Measurements from ENCODE around the gene TNRC6C. TPM values are rescaled to one million over a fixed set of nuclear protein-coding genes. Genes with fewer than 3 reads are reported as not detected.

Gene TNRC6C
- total RNA-seq, 3 donors from 2014 or later: 19.6 to 25.0 (median 20.4) TPM

DNA sequence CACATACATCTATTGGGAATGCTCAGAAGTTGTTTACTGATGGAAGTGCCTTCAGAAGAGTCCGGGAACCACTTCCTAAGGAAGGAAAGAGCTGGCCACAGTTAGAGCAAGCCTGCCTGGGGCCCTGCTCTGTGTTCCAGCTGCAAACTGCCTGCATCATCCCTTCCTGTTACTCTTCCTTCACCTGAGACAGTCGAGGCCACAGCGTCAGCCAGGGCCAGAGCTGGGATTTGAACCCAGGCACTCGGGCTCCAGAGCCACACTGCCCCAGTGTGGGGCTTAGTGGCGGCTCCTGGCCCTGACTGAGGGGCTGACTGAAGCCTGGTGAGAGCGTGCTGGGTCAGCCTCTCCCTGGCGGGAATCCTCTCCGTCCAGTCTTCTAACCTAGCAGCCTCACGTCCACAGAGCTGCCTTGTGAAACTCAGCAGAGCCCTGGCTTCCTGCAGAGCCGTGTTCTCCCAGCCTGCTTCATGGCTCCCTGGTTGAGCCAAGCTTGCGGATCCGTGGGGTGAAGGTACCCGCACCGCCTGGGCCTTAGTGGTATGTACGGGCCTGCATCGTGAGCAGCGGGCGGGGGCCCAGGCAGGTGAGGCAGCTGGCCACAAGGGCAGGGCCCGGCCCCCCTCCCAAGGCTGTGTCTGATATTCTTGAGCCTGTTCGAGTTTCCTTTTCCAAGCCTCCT, 183.1 kb downstream of the TNRC6C start:
- Mint-ChIP-seq H3K4me1 (ENCODE audit: low read depth) (peaks cover 56% of the 10 kb centered on the region), H3K36me3 (ENCODE audit: insufficient read depth) (peaks cover 5% of the 10 kb centered on the region), H3K4me3 (no peak overlapping the region), H3K27me3 (ENCODE audit: low read depth) (no peaks in the 10 kb centered on the region), H3K9me3 (no peaks in the 10 kb centered on the region)
- no peak for DNase-seq
- no peak for ATAC-seq

- no peak overlapping the region for H3K4me3 Mint-ChIP-seq
- ATAC-seq (no peak), DNase-seq (no peak)
- H3K4me1 Mint-ChIP-seq (ENCODE audit: low read depth): peaks cover 55% of the 10 kb centered on the region
- H3K36me3 Mint-ChIP-seq (ENCODE audit: insufficient read depth): peaks cover 3% of the 10 kb centered on the region
- no peaks in the 10 kb centered on the region for H3K27me3 Mint-ChIP-seq (ENCODE audit: low read depth)
- H3K9me3 Mint-ChIP-seq: no peaks in the 10 kb centered on the region
Observed at GRCh38 chr17:78142119-78142861, 183.8 kb downstream of the TNRC6C start.

- DNase-seq (no peak), ATAC-seq (no peak)
- Mint-ChIP-seq H3K27me3 (ENCODE audit: low read depth) (no peaks in the 10 kb centered on the region), H3K9me3 (no peaks in the 10 kb centered on the region), H3K36me3 (ENCODE audit: insufficient read depth) (no peaks in the 10 kb centered on the region), H3K4me3 (no peak overlapping the region), H3K4me1 (ENCODE audit: low read depth) (peaks cover 52% of the 10 kb centered on the region)
Observed at GRCh38 chr17:78143214-78144146, 185.0 kb downstream of the TNRC6C start.

DNA sequence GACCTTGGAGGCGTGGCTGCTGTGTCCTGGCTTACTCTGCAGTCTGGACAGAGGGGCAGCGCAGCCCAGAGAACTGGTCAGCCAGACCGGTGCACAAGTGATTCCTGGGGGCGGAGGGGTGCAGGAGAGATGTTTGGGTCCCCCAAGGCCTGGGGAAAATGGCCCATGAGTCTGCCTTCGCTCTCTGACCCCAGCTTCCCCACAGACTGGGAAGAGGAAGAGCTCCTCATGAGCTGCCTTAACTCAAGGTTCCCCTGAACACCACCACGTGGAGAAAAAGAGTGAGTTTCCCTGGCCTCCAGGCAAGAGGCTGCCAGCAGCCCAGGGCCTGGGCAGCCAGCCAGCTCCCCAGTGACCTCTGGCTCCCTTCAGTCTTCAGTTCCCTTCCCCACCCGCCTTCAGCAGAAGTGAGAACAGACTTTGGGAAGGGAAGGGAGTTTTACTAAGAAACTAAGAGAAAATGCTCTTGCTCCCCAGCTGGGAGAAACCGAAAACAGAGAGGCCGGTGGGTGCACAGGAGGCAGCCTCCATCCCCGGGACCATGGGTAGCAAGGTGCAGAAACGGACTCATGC, 185.7 kb downstream of the TNRC6C start:
- Mint-ChIP-seq H3K36me3 (ENCODE audit: insufficient read depth) (no peaks in the 10 kb centered on the region), H3K4me3 (no peak overlapping the region), H3K4me1 (ENCODE audit: low read depth) (peaks cover 48% of the 10 kb centered on the region), H3K27me3 (ENCODE audit: low read depth) (no peaks in the 10 kb centered on the region), H3K9me3 (no peaks in the 10 kb centered on the region)
- DNase-seq: no peak
- ATAC-seq: no peak

DNA sequence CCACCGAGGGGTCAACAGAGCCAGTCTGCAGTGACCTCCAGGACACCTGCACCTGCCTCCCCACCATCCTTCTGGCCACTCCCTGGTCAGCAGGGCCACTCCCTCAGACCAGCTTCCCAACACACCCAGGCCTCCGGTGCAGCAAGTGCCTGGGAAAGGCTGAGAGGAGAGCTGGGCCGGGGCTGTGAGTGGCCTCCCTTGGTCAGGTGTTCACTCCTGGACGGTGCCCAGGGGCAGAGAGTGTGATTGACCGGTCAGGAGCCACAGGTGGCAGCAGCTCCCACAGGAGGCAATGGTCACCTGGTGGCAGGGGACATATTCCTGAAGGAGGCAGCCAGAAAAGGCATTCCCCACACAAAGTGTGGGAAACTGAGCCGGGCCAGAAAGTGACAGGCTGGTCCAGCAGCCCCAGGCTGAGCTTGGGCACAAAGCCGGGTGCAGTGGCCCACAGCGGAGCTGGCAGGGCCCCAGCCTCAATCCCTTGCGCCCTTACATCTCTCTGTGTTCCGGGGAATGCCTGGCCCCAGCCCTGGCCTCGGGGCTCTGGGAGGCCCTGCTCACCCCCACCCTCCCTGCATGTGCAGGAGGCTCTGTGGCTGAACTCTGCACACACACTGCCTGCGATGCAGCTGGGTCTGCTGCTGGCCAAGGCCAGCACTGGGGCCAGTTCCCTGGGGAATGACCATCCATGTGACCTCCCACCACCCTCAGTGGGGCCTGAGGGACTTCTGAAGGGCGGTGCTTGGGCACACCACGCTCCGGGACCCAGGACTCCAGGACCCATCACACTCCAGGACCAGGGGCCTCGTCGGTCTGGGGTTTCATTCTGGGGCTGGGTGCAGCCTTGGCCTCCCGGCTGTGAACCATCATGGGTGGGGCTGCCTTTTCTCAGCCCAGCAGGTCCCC, 186.5 kb downstream of the TNRC6C start:
- Mint-ChIP-seq H3K27me3 (ENCODE audit: low read depth) (no peaks in the 10 kb centered on the region), H3K36me3 (ENCODE audit: insufficient read depth) (no peaks in the 10 kb centered on the region), H3K4me3 (no peak overlapping the region), H3K4me1 (ENCODE audit: low read depth) (peaks cover 43% of the 10 kb centered on the region), H3K9me3 (no peaks in the 10 kb centered on the region)
- no peak for DNase-seq
- ATAC-seq: no peak

GRCh38 chr17:78146471-78146869, 188.0 kb downstream of the TNRC6C start:
- ATAC-seq (no peak), DNase-seq (no peak)
- no peaks in the 10 kb centered on the region for H3K36me3 Mint-ChIP-seq (ENCODE audit: insufficient read depth)
- H3K4me1 Mint-ChIP-seq (ENCODE audit: low read depth): peaks cover 37% of the 10 kb centered on the region
- no peaks in the 10 kb centered on the region for H3K9me3 Mint-ChIP-seq
- no peak overlapping the region for H3K4me3 Mint-ChIP-seq
- no peaks in the 10 kb centered on the region for H3K27me3 Mint-ChIP-seq (ENCODE audit: low read depth)

DNA sequence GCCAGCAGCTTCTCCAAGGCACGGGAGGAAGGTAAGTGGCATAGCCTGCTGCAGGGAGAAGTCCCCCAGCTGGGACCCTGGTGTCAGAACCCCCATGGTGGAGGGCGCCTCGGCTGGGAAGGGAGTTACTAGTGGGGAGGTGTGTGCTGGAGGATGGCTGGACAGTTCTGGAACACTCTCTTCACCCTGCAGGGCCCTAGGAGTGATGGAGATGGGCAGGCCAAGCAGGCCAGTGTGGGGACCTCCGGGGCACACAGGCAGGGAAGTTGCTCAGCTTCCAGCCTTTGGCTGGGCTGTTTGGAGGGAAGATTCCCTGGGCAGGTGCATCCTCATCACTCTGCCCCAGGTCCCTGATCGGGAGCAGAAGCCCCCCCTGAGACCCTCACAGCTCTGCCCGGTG, 188.4 kb downstream of the TNRC6C start:
- H3K27me3 Mint-ChIP-seq (ENCODE audit: low read depth): no peaks in the 10 kb centered on the region

GRCh38 chr17:78147315-78147998, 189.0 kb downstream of the TNRC6C start:
- no peaks in the 10 kb centered on the region for H3K36me3 Mint-ChIP-seq (ENCODE audit: insufficient read depth)
- no peak overlapping the region for H3K4me3 Mint-ChIP-seq
- H3K4me1 Mint-ChIP-seq (ENCODE audit: low read depth): peaks cover 35% of the 10 kb centered on the region
- ATAC-seq (peak; percentile 30 to 31), DNase-seq (no peak)
- no peaks in the 10 kb centered on the region for H3K27me3 Mint-ChIP-seq (ENCODE audit: low read depth)
- H3K9me3 Mint-ChIP-seq: no peaks in the 10 kb centered on the region

More for the DNA sequence above, 188.4 kb downstream of the TNRC6C start:
- Mint-ChIP-seq H3K4me3 (no peak overlapping the region), H3K36me3 (ENCODE audit: insufficient read depth) (no peaks in the 10 kb centered on the region), H3K4me1 (ENCODE audit: low read depth) (peaks cover 37% of the 10 kb centered on the region), H3K9me3 (no peaks in the 10 kb centered on the region)
- ATAC-seq (no peak), DNase-seq (no peak)

- H3K36me3 Mint-ChIP-seq (ENCODE audit: insufficient read depth): no peaks in the 10 kb centered on the region
- no peak for DNase-seq
- H3K27me3 Mint-ChIP-seq (ENCODE audit: low read depth): no peaks in the 10 kb centered on the region
- no peaks in the 10 kb centered on the region for H3K9me3 Mint-ChIP-seq
- no peak for ATAC-seq
- H3K4me3 Mint-ChIP-seq: no peak overlapping the region
- H3K4me1 Mint-ChIP-seq (ENCODE audit: low read depth): peaks cover 29% of the 10 kb centered on the region
Observed at GRCh38 chr17:78148286-78149016, 189.9 kb downstream of the TNRC6C start.

DNA sequence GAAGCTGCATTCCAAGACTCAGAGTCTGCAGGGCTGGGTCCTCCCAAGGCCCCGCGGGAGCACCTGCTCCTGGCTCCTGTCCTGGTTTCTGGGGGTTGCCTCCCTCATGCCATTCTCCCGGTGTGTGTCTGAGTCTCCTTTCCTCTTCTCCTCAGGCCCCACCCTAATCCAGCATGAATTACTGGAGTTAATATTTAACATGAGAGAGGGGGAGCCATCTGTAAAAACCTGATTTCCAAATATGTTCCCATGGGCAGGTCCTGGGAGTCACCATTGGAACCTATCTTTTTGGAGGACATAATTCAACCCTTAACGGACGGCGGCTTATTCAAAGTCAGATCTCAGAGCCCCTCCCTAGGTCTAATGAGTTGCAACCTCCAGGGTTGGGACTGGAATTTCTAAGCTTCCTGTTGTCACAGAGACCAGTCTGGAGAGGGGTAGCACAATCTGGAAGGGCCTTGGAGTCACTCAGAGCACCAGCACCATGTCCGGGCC, 193.1 kb downstream of the TNRC6C start:
- H3K4me1 Mint-ChIP-seq (ENCODE audit: low read depth): peaks cover 20% of the 10 kb centered on the region
- H3K36me3 Mint-ChIP-seq (ENCODE audit: insufficient read depth): no peaks in the 10 kb centered on the region

GRCh38 chr17:78154903-78155811, 196.7 kb downstream of the TNRC6C start:
- peaks cover 2% of the 10 kb centered on the region for H3K27me3 Mint-ChIP-seq (ENCODE audit: low read depth)
- no peak overlapping the region for H3K4me3 Mint-ChIP-seq
- DNase-seq (no peak), ATAC-seq (peak; percentile 46 to 50)
- H3K4me1 Mint-ChIP-seq (ENCODE audit: low read depth): peaks cover 9% of the 10 kb centered on the region
- no peaks in the 10 kb centered on the region for H3K9me3 Mint-ChIP-seq
- no peaks in the 10 kb centered on the region for H3K36me3 Mint-ChIP-seq (ENCODE audit: insufficient read depth)

More for the DNA sequence above, 193.1 kb downstream of the TNRC6C start:
- Mint-ChIP-seq H3K4me3 (no peak overlapping the region), H3K9me3 (no peaks in the 10 kb centered on the region), H3K27me3 (ENCODE audit: low read depth) (no peaks in the 10 kb centered on the region)
- ATAC-seq (no peak), DNase-seq (no peak)
